Activated B cell treated with CpG ODN at 0.5 μM for 24 hours (primary cell): ENCODE results near the gene CHRD. TPM values are rescaled to one million over a fixed set of nuclear protein-coding genes. Genes with fewer than 3 reads are reported as not detected.

ENCODE experiments used
- ATAC-seq: fragments of 200-7000 bp; cut with Tn5 transposase; one replicate; pipeline ENCODE4 v1.10.0; 2021; ENCODE audit warnings: low read depth, mild to moderate bottlenecking, moderate library complexity
- CTCF ChIA-PET: fragments of 350-600 bp; sonication (Branson Sonifier 250); formaldehyde crosslinking; loops from one replicate; lab custom pipeline; 2021; ENCODE audit warnings: antibody characterized with exemption; lab: Charles Lee
- POLR2A ChIA-PET: fragments of 350-600 bp; sonication (Branson Sonifier 250); formaldehyde crosslinking; loops from one replicate; lab custom pipeline; 2021; ENCODE audit warnings: antibody characterized with exemption; lab: Charles Lee
- DNase-seq: peaks from one replicate; pipeline ENCODE4 v3.0.0; 2022
- H3K27ac Mint-ChIP-seq: one replicate; pipeline ENCODE4 v1.8.0; 2020; ENCODE audit warnings: mixed read lengths
- H3K27me3 Mint-ChIP-seq: one replicate; pipeline ENCODE4 v1.8.0; 2021; ENCODE audit warnings: mixed read lengths
- H3K36me3 Mint-ChIP-seq: one replicate; pipeline ENCODE4 v1.8.0; 2021; ENCODE audit warnings: low read depth, mixed read lengths
- H3K4me1 Mint-ChIP-seq: one replicate; pipeline ENCODE4 v1.8.0; 2021; ENCODE audit warnings: mixed read lengths
- H3K4me3 Mint-ChIP-seq: one replicate; pipeline ENCODE4 v1.8.0; 2020; ENCODE audit warnings: mild to moderate bottlenecking, mixed read lengths
- H3K9me3 Mint-ChIP-seq: one replicate; pipeline ENCODE4 v1.8.0; 2020; ENCODE audit warnings: mixed read lengths
- CTCF ChIP-seq: fragments of 200-600 bp; IDR thresholded peaks from one replicate; pipeline ENCODE4 v1.8.0; 2022; ENCODE audit warnings: antibody characterized with exemption, mild to moderate bottlenecking
- intact Hi-C: fragments of 100-400 bp; cut with micrococcal nuclease; formaldehyde crosslinking; loops from one replicate; pipeline ENCODE4 v1.15.1; 2024
- total RNA-seq: library from RNA; stranded (reverse); gene quantifications from 2 replicates; pipeline ENCODE4 v1.2.3, GENCODE V29; 2022

CHRD gene
- total RNA-seq, 1 donor from 2014 or later, result not detected

- ChIA-PET POLR2A (no interaction called here), CTCF (no interaction called here)
- no peaks in the 10 kb centered on the region for H3K9me3 Mint-ChIP-seq
- DNase-seq, result no peak
- no peak for ATAC-seq
- intact Hi-C loops, result no loop called here
- no peak overlapping the region for H3K27ac Mint-ChIP-seq
- H3K27me3 Mint-ChIP-seq, result peaks cover 50% of the 10 kb centered on the region
- TF ChIP-seq CTCF, result no peak
- H3K36me3 Mint-ChIP-seq, result no peaks in the 10 kb centered on the region
- no peak overlapping the region for H3K4me3 Mint-ChIP-seq
- H3K4me1 Mint-ChIP-seq, result peaks cover 6% of the 10 kb centered on the region
These were observed 6.4 kb downstream of the CHRD start for GRCh38 chr3:184386047-184386806.

GRCh38 chr3:184387174-184387714 is 7.4 kb downstream of the CHRD start:
- Mint-ChIP-seq H3K4me1 (no peaks in the 10 kb centered on the region), H3K27me3 (peaks cover 52% of the 10 kb centered on the region), H3K36me3 (no peaks in the 10 kb centered on the region), H3K9me3 (no peaks in the 10 kb centered on the region), H3K4me3 (no peak overlapping the region), H3K27ac (no peak overlapping the region)
- CTCF ChIA-PET, result no interaction called here
- POLR2A ChIA-PET, result no interaction called here
- intact Hi-C loops, result no loop called here
- TF ChIP-seq CTCF, result no peak
- no peak for ATAC-seq
- no peak for DNase-seq

GRCh38 chr3:184388164-184388935 is 8.5 kb downstream of the CHRD start:
- Mint-ChIP-seq H3K27me3 (peaks cover 44% of the 10 kb centered on the region), H3K4me1 (no peaks in the 10 kb centered on the region), H3K9me3 (no peaks in the 10 kb centered on the region), H3K4me3 (no peak overlapping the region), H3K36me3 (no peaks in the 10 kb centered on the region), H3K27ac (no peak overlapping the region)
- ChIA-PET CTCF (no interaction called here), POLR2A (no interaction called here)
- no peak for TF ChIP-seq CTCF
- no peak for DNase-seq
- intact Hi-C loops, result no loop called here
- ATAC-seq, result no peak

GRCh38 chr3:184388936-184389230 is 9.0 kb downstream of the CHRD start:
- DNase-seq, result no peak
- H3K9me3 Mint-ChIP-seq, result no peaks in the 10 kb centered on the region
- intact Hi-C loops, result no loop called here
- H3K27me3 Mint-ChIP-seq, result peaks cover 44% of the 10 kb centered on the region
- H3K4me1 Mint-ChIP-seq, result no peaks in the 10 kb centered on the region
- POLR2A ChIA-PET, result no interaction called here
- no peak overlapping the region for H3K27ac Mint-ChIP-seq
- no peaks in the 10 kb centered on the region for H3K36me3 Mint-ChIP-seq
- CTCF ChIA-PET, result no interaction called here
- no peak for TF ChIP-seq CTCF
- no peak overlapping the region for H3K4me3 Mint-ChIP-seq
- no peak for ATAC-seq

GRCh38 chr3:184389384-184389783 is 9.5 kb downstream of the CHRD start:
- intact Hi-C loops, result no loop called here
- no peaks in the 10 kb centered on the region for H3K4me1 Mint-ChIP-seq
- no peaks in the 10 kb centered on the region for H3K36me3 Mint-ChIP-seq
- CTCF ChIA-PET, result no interaction called here
- POLR2A ChIA-PET, result no interaction called here
- peaks cover 39% of the 10 kb centered on the region for H3K27me3 Mint-ChIP-seq
- no peak for ATAC-seq
- no peaks in the 10 kb centered on the region for H3K9me3 Mint-ChIP-seq
- H3K4me3 Mint-ChIP-seq, result no peak overlapping the region
- no peak for TF ChIP-seq CTCF
- no peak overlapping the region for H3K27ac Mint-ChIP-seq
- no peak for DNase-seq
